Measurements from ENCODE around the gene ZSCAN21.
A peak's percentile ranks its signal among the peaks of the same experiment; 100 is the strongest.

Gene ZSCAN21

GRCh38 chr7:100101016-100101862, 51.7 kb downstream of the ZSCAN21 start, which contains the start of the genes AP4M1 and MCM7:
Gene AP4M1 (plus strand): TSS chr7:100101643. CDS start chr7:100101715, 72 bp downstream.
Gene MCM7 (minus strand): TSS chr7:100101397. CDS start chr7:100101294, 103 bp downstream.
- DNase-seq = peak; percentile 96 to 97

DNA sequence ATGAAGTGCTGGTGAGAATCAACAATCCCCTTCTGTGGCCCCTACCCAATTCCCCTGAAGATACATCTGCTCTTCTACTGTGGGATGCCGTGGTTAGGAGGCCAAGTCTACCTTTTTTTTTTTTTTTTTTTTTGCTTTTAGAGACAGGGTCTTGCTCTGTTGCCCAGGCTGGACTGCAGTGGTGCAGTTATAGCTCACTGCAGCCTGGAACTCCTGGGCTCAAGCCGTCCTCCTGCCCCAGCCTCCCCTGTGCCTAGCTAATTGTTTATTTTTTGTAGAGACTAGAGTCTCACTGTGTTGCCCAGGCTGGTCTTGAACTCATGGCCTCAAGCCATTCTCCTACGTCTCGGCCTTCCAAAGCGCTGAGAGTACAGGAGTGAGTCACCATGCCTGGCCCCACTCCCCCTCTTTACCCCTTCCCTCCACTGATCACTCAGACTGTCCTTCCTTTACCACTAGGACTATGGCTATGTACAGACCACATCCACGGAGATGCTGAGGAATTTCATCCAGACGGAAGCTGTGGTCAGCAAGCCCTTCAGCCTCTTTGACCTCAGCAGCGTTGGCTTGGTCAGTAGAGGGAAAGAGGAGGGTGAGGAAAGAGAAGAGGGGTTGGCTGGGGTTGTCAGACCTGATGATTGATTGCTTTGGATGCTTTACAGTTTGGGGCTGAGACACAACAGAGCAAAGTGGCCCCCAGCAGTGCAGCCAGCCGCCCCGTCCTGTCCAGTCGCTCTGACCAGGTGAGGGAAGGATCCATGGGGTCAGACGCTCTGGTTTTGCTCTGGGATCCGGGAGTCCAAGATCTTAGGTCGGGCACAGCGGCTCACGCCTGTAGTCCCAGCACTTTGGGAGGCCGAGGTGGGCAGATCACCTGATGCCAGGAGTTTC, 53.6 kb downstream of the ZSCAN21 start:
- no peak for DNase-seq

DNA sequence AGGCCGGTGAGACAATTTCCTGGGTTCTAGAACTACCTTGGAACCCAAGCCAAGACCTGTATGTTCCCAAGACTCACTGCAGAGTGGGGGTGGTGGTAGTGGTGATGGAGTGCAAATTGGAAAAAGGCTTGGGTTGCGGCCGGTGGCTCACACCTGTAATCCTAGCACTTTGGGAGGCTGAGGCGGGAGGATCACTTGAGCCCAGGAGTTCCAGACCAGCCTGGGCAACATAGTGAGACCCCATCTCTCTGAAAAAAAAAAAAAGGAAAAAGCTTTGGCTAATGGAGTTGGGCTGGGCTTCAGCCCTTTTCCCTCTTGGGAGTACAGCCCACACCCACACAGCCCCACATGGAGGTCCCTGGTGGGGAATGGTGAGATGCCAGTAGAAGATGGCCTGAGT, 56.0 kb downstream of the ZSCAN21 start:
- no peak for DNase-seq

- no peak for DNase-seq
Observed at GRCh38 chr7:100106633-100107032, 57.1 kb downstream of the ZSCAN21 start.

GRCh38 chr7:100107125-100107737, 57.7 kb downstream of the ZSCAN21 start:
- no peak for DNase-seq

GRCh38 chr7:100107890-100108289, 58.3 kb downstream of the ZSCAN21 start:
- DNase-seq = no peak

DNA sequence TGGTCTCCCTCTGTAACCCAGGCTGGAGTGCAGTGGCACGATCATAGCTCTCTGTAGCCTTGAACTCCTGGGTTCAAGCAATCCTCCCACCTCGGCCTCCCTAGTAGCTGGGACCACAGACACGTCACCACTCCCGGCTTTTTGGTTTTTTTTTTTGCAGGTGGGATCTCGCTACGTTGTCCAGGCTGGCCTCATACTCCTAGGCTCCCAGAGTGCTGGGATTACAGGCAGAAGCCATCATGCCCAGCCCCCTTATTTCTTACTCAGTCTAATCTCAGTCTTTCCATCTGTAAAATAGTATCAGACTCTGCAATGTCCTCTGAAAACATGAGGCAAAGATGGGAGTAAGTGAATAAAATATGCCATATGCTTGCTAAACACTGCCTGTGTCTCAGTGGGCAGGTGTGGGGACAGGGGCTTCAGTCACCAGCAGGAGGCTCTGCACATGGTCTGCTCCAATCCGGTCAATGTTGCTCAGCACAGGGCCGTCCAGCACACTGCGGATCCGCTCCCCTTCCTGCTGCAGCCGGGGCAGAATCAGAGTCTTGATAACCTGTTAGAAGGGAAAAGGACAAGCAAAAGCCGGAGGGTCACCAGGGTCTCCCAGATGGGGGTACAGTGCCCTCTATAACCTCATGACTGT, 60.1 kb downstream of the ZSCAN21 start:
- no peak for DNase-seq

GRCh38 chr7:100111156-100111555, 61.6 kb downstream of the ZSCAN21 start:
- no peak for DNase-seq

DNA sequence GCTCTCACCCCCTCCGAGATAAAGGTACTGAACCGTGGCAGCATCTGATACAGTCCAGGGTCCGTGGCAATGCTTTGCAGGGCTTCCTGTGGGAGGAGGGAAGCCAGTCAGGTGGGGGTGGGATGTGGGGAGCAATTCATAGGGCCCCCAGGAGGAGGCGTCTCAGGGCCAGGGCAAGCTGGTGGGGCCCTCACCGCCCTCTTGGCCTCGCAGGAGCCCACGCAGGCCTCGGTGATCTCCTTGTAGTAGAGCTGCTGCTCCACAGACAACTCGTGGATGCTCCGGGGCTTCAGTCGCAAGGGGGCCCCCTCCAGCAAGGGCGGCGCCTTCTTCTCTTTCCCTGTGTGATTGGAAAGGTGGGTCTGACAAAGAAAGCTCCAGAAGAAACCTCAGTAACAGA, 62.3 kb downstream of the ZSCAN21 start:
- no peak for DNase-seq
